SK-N-SH (cell line): ENCODE data around the gene PDE4B. TPM values are rescaled to one million over a fixed set of nuclear protein-coding genes. Genes with fewer than 3 reads are reported as not detected.

ENCODE experiments used
- CTCF ChIA-PET: fragments of 300-600, 350-600 bp; formaldehyde crosslinking; extraction: SDS; loops from one replicate; lab custom pipeline; 2021; lab: Yijun Ruan, JAX
- POLR2A ChIA-PET: fragments of 350-600 bp; sonication (Branson Sonifier 250); formaldehyde crosslinking; extraction: SDS; loops from one replicate; lab custom pipeline; 2020; ENCODE audit warnings: antibody characterized with exemption, inconsistent platforms; lab: Yijun Ruan, JAX
- DNase-seq: peaks from one replicate; pipeline ENCODE4 v3.0.0; 2012
- H2AFZ ChIP-seq: fragments of 200-600 bp; sonication (generic); 2 replicates; pipeline ENCODE4 v1.8.1; 2016; ENCODE audit warnings: antibody characterized with exemption, mild to moderate bottlenecking, low read depth
- H3F3A ChIP-seq: fragments of 200-600 bp; sonication (generic); replicated peaks from 2 replicates; pipeline ENCODE3; 2016; ENCODE audit warnings: antibody characterized with exemption, mild to moderate bottlenecking; ENCODE audit not compliant: insufficient read depth
- H3K27ac ChIP-seq, 2 experiments: fragments of 200-500 bp in 1 of 2; fragments of 200-600 bp in 1 of 2; sonication (Bioruptor generic) in 1 of 2; sonication (generic), shearing (Covaris generic) in 1 of 2; 2 replicates each; pipeline versions ENCODE4 v1.5.1 to v1.6.1; 2014 to 2016; ENCODE audit warnings: low read depth in 2 of 2, inconsistent platforms in 1 of 2, low read length in 1 of 2, mild to moderate bottlenecking in 1 of 2, mixed read lengths in 1 of 2
- H3K27me3 ChIP-seq: fragments of 200-600 bp; sonication (generic), shearing (Covaris generic); 2 replicates; pipeline ENCODE4 v1.6.1; 2016; ENCODE audit warnings: mixed run types; ENCODE audit not compliant: insufficient read depth
- H3K36me3 ChIP-seq, 2 experiments: fragments of 200-500 bp in 1 of 2; fragments of 200-600 bp in 1 of 2; sonication (Bioruptor generic) in 1 of 2; sonication (generic) in 1 of 2; replicated peaks in 1 of 2; 2 replicates each; pipeline versions ENCODE3 to v1.5.1; 2014 to 2016; ENCODE audit warnings: low read length in 1 of 2, mild to moderate bottlenecking in 1 of 2; ENCODE audit not compliant: insufficient read depth in 2 of 2, control insufficient read depth in 1 of 2
- H3K4me1 ChIP-seq, 2 experiments: fragments of 200-500 bp in 1 of 2; fragments of 200-600 bp in 1 of 2; sonication (Bioruptor generic) in 1 of 2; sonication (generic), shearing (Covaris generic) in 1 of 2; 2 replicates each; pipeline versions ENCODE4 v1.5.1 to v1.6.1; 2014 to 2016; ENCODE audit warnings: low read depth in 1 of 2, low read length in 1 of 2, mixed run types in 1 of 2; ENCODE audit not compliant: insufficient read depth in 2 of 2, control insufficient read depth in 1 of 2
- H3K4me2 ChIP-seq: fragments of 200-600 bp; sonication (generic), shearing (Covaris generic); 2 replicates; pipeline ENCODE4 v1.6.1; 2017; ENCODE audit warnings: mixed run types
- H3K4me3 ChIP-seq, 2 experiments: fragments of 200-500 bp in 1 of 2; fragments of 200-600 bp in 1 of 2; sonication (Bioruptor generic) in 1 of 2; sonication (generic), shearing (Covaris generic) in 1 of 2; 2 replicates each; pipeline versions ENCODE4 v1.5.1 to v1.8.1; 2014 to 2016; ENCODE audit warnings: low read depth in 2 of 2, inconsistent platforms in 1 of 2, low read length in 1 of 2, mild to moderate bottlenecking in 1 of 2, mixed read lengths in 1 of 2, moderate library complexity in 1 of 2
- H3K79me2 ChIP-seq: fragments of 200-600 bp; sonication (generic); 2 replicates; pipeline ENCODE4 v1.8.1; 2017; ENCODE audit warnings: mild to moderate bottlenecking; ENCODE audit not compliant: insufficient read depth
- H3K9ac ChIP-seq: fragments of 200-600 bp; sonication (generic); 2 replicates; pipeline ENCODE4 v1.6.1; 2017; ENCODE audit warnings: mixed run types
- H3K9me2 ChIP-seq: fragments of 200-600 bp; sonication (generic); 2 replicates; pipeline ENCODE4 v1.6.1; 2017; ENCODE audit warnings: mixed run types
- H3K9me3 ChIP-seq: fragments of 200-600 bp; sonication (generic); 2 replicates; pipeline ENCODE4 v1.6.1; 2017; ENCODE audit warnings: mixed run types, mild to moderate bottlenecking, moderate library complexity
- H4K20me1 ChIP-seq: fragments of 200-600 bp; sonication (generic); 2 replicates; pipeline ENCODE4 v1.6.1; 2017; ENCODE audit warnings: mild to moderate bottlenecking, mixed run types; ENCODE audit not compliant: insufficient read depth
- CHD2 ChIP-seq: fragments of 150-350 bp; IDR thresholded peaks from 2 replicates; pipeline ENCODE4 v1.6.1; 2018; ENCODE audit warnings: low read length; ENCODE audit not compliant: partially characterized antibody
- ELF1 ChIP-seq: IDR thresholded peaks from 2 replicates; pipeline ENCODE4 v1.4.0; 2012
- EP300 ChIP-seq, 2 experiments: IDR thresholded peaks; 2 replicates each; pipeline versions ENCODE4 v1.4.0 to v1.6.1; 2012; ENCODE audit warnings: borderline replicate concordance in 1 of 2, low read depth in 1 of 2, low read length in 1 of 2
- EZH2phosphoT487 ChIP-seq: fragments of 200-600 bp; sonication (generic); IDR thresholded peaks from 2 replicates; pipeline ENCODE4 v1.6.1; 2017; ENCODE audit warnings: low read depth, mixed run types, mild to moderate bottlenecking, antibody characterized with exemption, moderate library complexity, borderline replicate concordance
- FOSL2 ChIP-seq: IDR thresholded peaks from 2 replicates; pipeline ENCODE4 v1.4.0; 2012; ENCODE audit warnings: low read depth, mild to moderate bottlenecking, moderate library complexity, borderline replicate concordance
- JUND ChIP-seq: IDR thresholded peaks from 2 replicates; pipeline ENCODE4 v1.4.0; 2012
- MAX ChIP-seq: IDR thresholded peaks from 2 replicates; pipeline ENCODE4 v1.4.0; 2012; ENCODE audit warnings: low read depth
- NFIC ChIP-seq: IDR thresholded peaks from 2 replicates; pipeline ENCODE4 v1.4.0; 2012; ENCODE audit warnings: borderline replicate concordance
- PBX3 ChIP-seq: IDR thresholded peaks from 2 replicates; pipeline ENCODE4; 2012
- REST ChIP-seq: IDR thresholded peaks from 2 replicates; pipeline ENCODE4 v1.6.1; 2012; ENCODE audit warnings: mild to moderate bottlenecking, low read depth, low read length, moderate library complexity
- RXRA ChIP-seq: IDR thresholded peaks from 2 replicates; pipeline ENCODE4 v1.4.0; 2012; ENCODE audit warnings: low read depth, mild to moderate bottlenecking, borderline replicate concordance
- SIN3A ChIP-seq: IDR thresholded peaks from 2 replicates; pipeline ENCODE4 v1.6.1; 2012; ENCODE audit warnings: low read depth, mild to moderate bottlenecking, low read length, moderate library complexity, borderline replicate concordance
- SMC3 ChIP-seq: IDR thresholded peaks from 2 replicates; pipeline ENCODE4 v1.6.1; 2012; ENCODE audit warnings: low read depth, low read length, improper control_type of control experiment
- TCF12 ChIP-seq: IDR thresholded peaks from 2 replicates; pipeline ENCODE4 v1.4.0; 2012
- TEAD4 ChIP-seq: IDR thresholded peaks from 2 replicates; pipeline ENCODE4 v1.4.0; 2012; ENCODE audit warnings: mild to moderate bottlenecking, borderline replicate concordance; ENCODE audit not compliant: insufficient read depth
- ZBTB33 ChIP-seq: IDR thresholded peaks from 2 replicates; pipeline ENCODE4 v1.4.0; 2012; ENCODE audit warnings: low read depth, borderline replicate concordance
- WGBS: methylation state at CpG from one replicate; pipeline ENCODE4 v1.1.6; 2017; ENCODE audit warnings: low lambda C conversion rate; 5-methylcytosine and 5-hydroxymethylcytosine counted together
- polyA plus RNA-seq, 3 experiments: library from polyadenylated mRNA; depleted of rRNA; stranded (reverse); fragments of >200 nt; gene quantifications; 2 replicates each; pipeline ENCODE4 v1.2.3, GENCODE V29; 2012

Gene PDE4B
- polyA plus RNA-seq, 1 of the 3 experiments (the other 2 are of a cell fraction): 1.9 TPM

GRCh38 chr1:65820983-65821382 is 28.3 kb downstream of the PDE4B start:
- peak overlapping the region; percentile 9; the same call in 1 of the 2 replicates for H3K4me2 ChIP-seq
- ChIA-PET POLR2A (no interaction called here), CTCF (no interaction called here)
- no peaks in the 10 kb centered on the region for H3K36me3 ChIP-seq
- no peaks in the 10 kb centered on the region for H4K20me1 ChIP-seq
- TF ChIP-seq SIN3A (0 out of 2 replicates have a peak, but pooled peaks have one; percentile 26), ZBTB33 (0 out of 2 replicates have a peak, but pooled peaks have one; percentile 17), PBX3 (peak; percentile 93), EP300 (IDR thresholded peaks at IDR 0.05; ENCODE audit: borderline replicate concordance in 1 of 2, low read depth in 1 of 2, low read length in 1 of 2) (peak; percentile 25 to 84; a peak in 3 of 4 replicates), REST (0 out of 2 replicates have a peak, but pooled peaks have one; percentile 46), CHD2 (no peak), EZH2phosphoT487 (no peak), FOSL2 (peak; percentile 60; the same call in 1 of the 2 replicates), ELF1 (peak; percentile 21; the same call in 1 of the 2 replicates), SMC3 (no peak), RXRA (peak; percentile 68; the same call in 1 of the 2 replicates), JUND (peak; percentile 74), TCF12 (peak; percentile 76), MAX (no peak), TEAD4 (peak; percentile 74; the same call in 1 of the 2 replicates), NFIC (peak; percentile 45; the same call in 1 of the 2 replicates)
- H3K27ac ChIP-seq: peak overlapping the region in 1 of 2 experiments; percentile 71; a peak in 2 of 4 replicates
- no peak overlapping the region for H2AFZ ChIP-seq
- H3F3A ChIP-seq: peaks cover 10% of the 10 kb centered on the region
- no peak overlapping the region for H3K4me3 ChIP-seq
- no peak for DNase-seq
- peaks cover 0 to 12% of the 10 kb centered on the region in 2 experiments; a peak in 3 of 4 replicates for H3K4me1 ChIP-seq
- no peaks in the 10 kb centered on the region for H3K9me2 ChIP-seq
- H3K27me3 ChIP-seq: no peaks in the 10 kb centered on the region
- no peaks in the 10 kb centered on the region for H3K79me2 ChIP-seq
- WGBS: 58% methylated on average over 1 of the region's 1 CpG
- H3K9ac ChIP-seq: no peak overlapping the region; the same call in 1 of the 2 replicates
- H3K9me3 ChIP-seq: no peaks in the 10 kb centered on the region
